Hematopoietic multipotent progenitor cell treated with erythropoietin and hydrocortisone succinate and interleukin-3 and kit ligand, for 15 days (in vitro differentiated cells): ENCODE measurements around the gene SELENON.
"Not testable (repeated sequence)": the region's sequence is repeated elsewhere in the genome, so short reads cannot be mapped to it uniquely, and the experiment has no call there.

ENCODE experiments used
- DNase-seq: peaks from one replicate; pipeline ENCODE4 v3.0.0-alpha.2; 2015; ENCODE audit warnings: low spot score

Gene SELENON

GRCh38 chr1:25831569-25832196 lies 31.7 kb downstream of the SELENON start:
- DNase-seq, result no peak

- no peak for DNase-seq
These were observed 32.5 kb downstream of the SELENON start for GRCh38 chr1:25832336-25833037.

- DNase-seq, result no peak
These were observed 33.2 kb downstream of the SELENON start for GRCh38 chr1:25833158-25833557.

- no peak for DNase-seq
These were observed 34.9 kb downstream of the SELENON start for GRCh38 chr1:25834894-25835293.

- no peak for DNase-seq
These were observed 36.7 kb downstream of the SELENON start for GRCh38 chr1:25836695-25837094.

GRCh38 chr1:25837262-25837875 lies 37.4 kb downstream of the SELENON start:
- DNase-seq, result no peak

- DNase-seq, result not testable (repeated sequence)
These were observed 39.8 kb downstream of the SELENON start for GRCh38 chr1:25839808-25840207.

- no peak for DNase-seq
These were observed 43.5 kb downstream of the SELENON start for GRCh38 chr1:25843483-25843882.

- no peak for DNase-seq
These were observed 44.7 kb downstream of the SELENON start for GRCh38 chr1:25844536-25845337.

GRCh38 chr1:25845664-25846063 lies 45.7 kb downstream of the SELENON start:
- no peak for DNase-seq

GRCh38 chr1:25847929-25848328 lies 47.9 kb downstream of the SELENON start:
- no peak for DNase-seq

GRCh38 chr1:25848531-25848930 lies 48.5 kb downstream of the SELENON start:
- no peak for DNase-seq

GRCh38 chr1:25854554-25854953 lies 54.6 kb downstream of the SELENON start:
- peak; percentile 47 for DNase-seq

GRCh38 chr1:25856856-25857255 lies 56.9 kb downstream of the SELENON start:
- DNase-seq, result no peak

GRCh38 chr1:25858494-25858893 lies 58.5 kb downstream of the SELENON start:
- no peak for DNase-seq

GRCh38 chr1:25858906-25859789 lies 59.2 kb downstream of the SELENON start, which contains the start of gene AUNIP:
AUNIP (minus strand) TSS chr1:25859457; CDS start chr1:25859357, 100 bp downstream.
- DNase-seq, result peak; percentile 93

GRCh38 chr1:25861316-25862286 lies 61.6 kb downstream of the SELENON start:
- no peak for DNase-seq

- DNase-seq, result no peak
These were observed 62.9 kb downstream of the SELENON start for GRCh38 chr1:25862785-25863485.

GRCh38 chr1:25863486-25864262 lies 63.7 kb downstream of the SELENON start:
- no peak for DNase-seq
